ENCODE data around the gene FAT2.
"Not testable (repeated sequence)": the region's sequence is repeated elsewhere in the genome, so short reads cannot be mapped to it uniquely, and the experiment has no call there.

Gene FAT2

DNA sequence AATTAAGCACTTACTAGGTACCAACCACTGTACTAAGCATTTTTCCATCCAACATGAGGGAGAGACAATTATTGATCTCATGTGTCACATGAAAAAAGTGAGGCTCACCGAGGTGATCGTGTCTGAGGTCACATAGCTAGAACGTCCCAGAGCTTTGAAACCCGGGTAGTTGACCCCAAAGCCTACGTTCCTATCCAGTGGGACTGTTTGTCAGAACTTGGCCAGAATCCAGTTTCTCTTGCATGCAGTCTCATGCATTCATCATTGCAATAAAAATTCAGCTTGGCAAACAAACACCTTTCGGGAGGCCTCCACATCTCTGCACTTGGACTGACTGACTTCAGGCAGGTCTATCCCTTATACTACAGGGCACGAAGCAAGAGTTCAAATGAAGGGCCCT, 23.4 kb upstream of the FAT2 start:
- no peak for DNase-seq (ENCODE audit: low read depth in 2 of 2)

- no peak for DNase-seq (ENCODE audit: low read depth in 2 of 2)
These were observed 21.7 kb upstream of the FAT2 start for GRCh38 chr5:151612689-151613427.

DNA sequence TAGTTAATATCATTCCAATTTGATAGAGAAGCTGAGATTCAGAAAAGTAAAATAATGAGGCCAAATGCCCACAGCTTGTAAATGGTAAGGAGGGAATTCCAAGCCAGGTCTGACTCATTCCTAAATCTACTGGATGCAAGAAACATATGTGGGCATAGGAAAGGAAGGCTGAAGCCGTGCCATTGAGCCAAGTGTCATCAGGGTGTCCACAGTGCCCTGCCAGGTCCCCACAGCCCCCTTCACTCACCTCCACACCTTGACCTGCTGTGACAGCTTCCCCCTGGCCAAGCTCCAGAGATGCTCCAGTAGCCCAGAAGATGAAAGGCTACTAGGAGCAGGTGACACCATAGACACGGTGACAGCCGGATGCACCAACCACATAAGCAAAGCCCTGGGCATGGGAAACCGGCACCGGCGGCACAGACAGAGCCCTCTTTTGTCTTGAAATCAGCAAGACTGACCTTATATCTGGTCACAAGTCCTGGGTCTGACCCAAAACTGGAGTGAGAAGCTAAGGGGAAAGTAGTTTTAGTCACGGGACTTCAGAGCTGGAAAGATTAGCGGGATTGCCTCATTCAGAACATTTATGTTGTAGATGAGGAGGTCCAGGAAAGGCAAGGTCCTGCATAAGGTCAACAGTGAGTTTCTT, 20.1 kb upstream of the FAT2 start:
- no peak for DNase-seq (ENCODE audit: low read depth in 2 of 2)

DNA sequence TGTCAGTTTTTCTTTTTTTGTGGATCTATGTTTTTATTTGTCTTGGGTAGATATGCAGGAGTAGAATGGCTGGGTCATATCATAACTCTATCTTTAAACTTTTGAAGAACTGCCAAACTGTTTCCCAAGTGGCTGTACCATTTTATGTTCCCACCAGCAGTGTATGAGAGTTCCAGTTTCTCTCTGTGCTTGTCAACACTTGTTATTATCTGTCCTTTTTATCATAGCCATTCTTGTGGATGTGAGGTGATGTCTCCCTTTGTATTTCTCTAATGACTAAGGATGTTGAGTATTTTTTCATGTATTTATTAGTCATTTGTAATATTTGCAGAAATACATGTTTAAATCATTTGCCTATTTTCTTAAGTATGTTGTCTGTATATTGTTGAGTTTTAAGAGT, 17.4 kb upstream of the FAT2 start:
- DNase-seq (ENCODE audit: low read depth in 2 of 2) = no peak

- DNase-seq (ENCODE audit: low read depth in 2 of 2) = no peak
These were observed 16.2 kb upstream of the FAT2 start for GRCh38 chr5:151607304-151607703.

DNA sequence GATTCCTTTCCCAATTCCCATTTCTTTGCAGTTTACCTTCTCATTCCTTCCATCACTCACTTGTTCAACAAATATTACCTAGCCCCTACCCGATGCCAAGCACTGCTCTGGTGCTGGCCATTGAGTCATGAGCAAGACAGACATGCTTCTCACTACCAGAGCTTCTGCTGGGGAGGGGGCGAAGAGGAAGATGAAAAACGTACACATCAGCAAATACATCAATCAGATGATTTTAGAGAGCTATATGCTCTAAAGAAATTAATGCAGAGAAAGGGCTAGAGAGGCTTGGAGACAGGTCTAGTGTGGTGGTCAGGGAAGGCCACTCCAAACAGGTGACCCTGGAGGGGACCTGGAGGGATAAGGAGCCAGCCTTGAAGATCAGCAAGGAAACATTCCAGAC, 14.4 kb upstream of the FAT2 start:
- DNase-seq (ENCODE audit: low read depth in 2 of 2) = no peak

DNA sequence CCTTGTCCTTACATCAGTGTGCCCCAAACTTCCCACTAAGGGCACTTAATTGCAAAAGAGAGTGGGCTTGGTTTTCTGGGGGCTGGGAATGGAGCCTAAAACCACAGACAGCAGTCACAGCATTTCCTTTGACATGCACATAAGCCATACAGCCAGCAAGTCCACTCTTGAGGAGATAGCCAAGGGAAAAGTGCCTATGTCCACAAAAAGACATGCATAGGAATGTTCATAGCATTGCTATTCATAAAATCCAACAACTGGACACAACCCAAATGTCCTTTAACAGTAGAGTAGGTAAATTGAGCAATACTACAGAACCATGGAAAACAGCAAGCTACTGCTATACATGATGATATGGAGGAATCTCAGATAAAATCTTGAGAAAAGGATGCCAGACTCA, 11.7 kb upstream of the FAT2 start:
- peak in 1 of 2 experiments; percentile 2 for DNase-seq (ENCODE audit: low read depth in 2 of 2)

GRCh38 chr5:151601391-151601790, 10.3 kb upstream of the FAT2 start:
- DNase-seq (ENCODE audit: low read depth in 2 of 2) = no peak

DNA sequence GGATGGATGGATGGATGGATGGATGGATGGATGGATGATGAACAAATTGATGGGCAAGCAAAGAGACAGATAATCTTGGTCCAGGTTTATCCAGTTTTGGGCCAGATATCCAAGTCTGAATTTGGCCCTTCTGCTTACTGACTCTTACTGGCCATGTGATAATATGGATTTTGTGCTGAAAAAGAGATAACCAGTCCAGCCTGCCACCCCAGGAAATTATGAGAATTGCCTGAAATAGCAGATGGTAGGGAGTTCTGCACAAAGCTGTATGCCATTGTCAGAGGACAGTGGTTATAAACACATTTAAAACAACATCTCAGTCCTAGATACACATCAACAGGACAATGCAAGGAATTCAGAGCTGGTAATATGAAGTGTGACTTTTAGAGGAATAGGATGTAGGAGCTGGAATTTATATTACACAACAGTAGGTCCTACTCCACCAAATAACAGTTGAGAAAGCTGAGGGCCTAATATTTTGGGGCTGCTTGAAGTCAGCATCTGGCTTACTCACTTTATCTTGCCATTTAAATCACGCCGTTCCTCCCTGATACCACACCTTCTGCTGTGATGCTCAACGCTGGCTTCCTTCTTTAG, 9.0 kb upstream of the FAT2 start:
- DNase-seq (ENCODE audit: low read depth in 2 of 2) = no peak

- no peak for DNase-seq (ENCODE audit: low read depth in 2 of 2)
These were observed 7.9 kb upstream of the FAT2 start for GRCh38 chr5:151598984-151599383.

GRCh38 chr5:151598549-151598948, 7.4 kb upstream of the FAT2 start:
- no peak for DNase-seq (ENCODE audit: low read depth in 2 of 2)

- DNase-seq (ENCODE audit: low read depth in 2 of 2) = no peak
These were observed 6.6 kb upstream of the FAT2 start for GRCh38 chr5:151597749-151598148.

DNA sequence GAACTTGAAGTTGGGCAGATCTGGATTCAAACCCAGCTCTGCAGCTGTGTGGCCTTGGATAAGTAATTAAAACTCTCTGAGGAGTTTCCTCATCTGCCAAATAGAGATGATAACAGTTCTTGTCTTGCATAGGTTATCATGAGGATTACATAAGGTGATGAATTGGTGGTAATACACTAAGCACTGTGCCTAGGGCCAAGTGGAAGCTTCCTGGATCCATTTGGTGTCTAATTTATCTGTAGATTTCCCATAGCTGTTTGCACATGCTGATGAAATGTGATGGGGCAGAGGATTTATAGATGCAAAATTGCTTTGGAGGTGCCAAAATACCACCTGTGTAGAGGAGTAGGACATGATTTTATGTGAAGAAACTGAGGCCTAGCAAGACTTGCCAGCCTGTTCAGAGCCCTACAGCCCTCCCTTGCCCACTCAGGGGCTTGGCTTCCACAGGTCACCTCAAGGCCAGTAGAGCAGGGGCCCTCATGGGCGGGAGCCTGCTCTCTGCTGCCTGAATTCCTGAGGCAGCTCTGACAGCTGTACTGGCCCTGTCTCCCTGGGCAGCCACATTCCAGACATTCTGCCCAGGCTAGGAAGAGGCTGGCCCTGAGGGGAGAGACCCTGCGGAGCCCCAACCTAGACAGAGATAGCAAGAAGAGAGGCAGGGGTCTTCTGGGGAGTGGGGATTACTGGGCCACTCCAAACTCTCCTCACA, 5.9 kb upstream of the FAT2 start:
- DNase-seq (ENCODE audit: low read depth in 2 of 2) = no peak

DNA sequence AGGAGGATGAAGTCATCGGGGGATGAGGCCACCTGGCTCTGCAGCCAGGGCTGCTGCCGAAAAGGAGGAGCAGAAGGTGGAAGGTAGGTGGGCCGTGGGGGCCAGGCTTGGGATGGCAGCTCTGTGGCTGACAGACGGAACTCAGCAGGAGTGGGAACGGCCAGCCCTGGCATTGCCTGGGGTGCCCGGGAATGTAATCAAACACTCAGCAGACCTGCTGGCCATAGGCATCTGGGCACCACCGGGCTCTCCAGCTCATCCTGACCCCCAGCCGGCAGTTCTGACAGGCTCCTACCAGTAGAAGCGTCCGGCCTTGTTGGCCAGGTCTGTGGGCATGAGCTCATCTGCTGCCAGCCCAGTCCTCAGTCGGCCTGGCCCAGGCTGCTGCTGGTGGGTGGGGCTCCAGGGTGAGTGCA, 4.3 kb upstream of the FAT2 start:
- DNase-seq (ENCODE audit: low read depth in 2 of 2) = no peak

DNA sequence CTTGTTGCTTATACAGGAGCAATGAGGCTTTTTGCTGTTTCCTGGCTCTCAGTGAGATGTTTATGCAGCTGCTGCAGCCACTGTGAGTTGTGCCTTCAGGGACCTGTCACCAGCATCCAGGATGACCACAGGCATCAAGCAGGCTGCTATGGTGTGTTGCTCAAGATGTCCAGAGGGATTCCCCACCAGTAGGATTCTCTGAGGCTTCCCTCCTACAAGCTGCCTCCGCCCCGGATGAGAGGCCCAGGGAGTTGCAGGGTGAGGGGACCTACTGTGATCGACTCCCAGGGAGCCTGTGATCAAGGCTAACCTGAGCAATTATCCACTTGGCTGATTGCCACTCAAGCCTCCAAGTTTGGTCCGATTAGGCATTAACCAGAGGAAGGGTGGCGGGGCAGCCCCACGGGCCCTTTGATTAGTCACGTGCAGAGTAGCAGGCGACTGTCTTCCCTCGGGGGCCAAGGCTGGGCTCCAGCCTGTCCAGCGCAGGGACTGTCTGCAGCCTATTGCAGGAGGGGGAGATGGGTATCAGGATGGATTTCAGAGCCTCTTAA, 1.8 kb upstream of the FAT2 start:
- DNase-seq (ENCODE audit: low read depth in 2 of 2) = no peak

DNA sequence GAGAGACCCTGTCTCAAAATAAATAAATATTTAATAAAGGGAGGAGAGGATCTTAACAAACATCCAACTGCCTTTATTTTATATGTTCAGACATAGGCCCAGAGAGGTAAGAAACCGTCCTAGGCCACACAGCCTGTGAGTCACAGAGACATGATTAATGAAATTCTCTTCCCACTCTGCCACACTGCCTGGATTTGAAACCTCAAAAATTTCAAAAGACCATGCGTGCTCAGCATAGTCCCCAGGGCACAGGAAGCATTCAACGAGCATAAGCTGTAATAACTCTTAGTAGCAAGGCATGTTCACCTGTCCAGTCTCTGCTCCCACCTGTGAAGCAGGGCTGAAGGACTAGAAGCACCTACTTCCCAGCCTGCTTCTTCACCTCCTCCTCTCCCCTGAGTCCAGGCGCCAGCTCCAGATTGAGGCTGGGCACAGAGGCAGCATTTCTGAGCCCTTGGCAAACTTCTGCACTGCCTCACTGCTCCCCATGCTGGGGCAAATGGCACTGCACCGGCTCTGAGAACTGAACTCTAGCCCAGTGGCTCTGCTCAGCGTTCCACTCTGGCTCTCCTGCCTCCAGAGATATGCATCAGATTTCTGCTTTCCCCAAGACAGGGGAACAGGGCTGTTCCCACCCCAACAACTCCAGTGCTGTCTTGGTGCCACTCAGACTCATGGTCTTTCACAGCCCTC, 1.1 kb downstream of the FAT2 start:
- DNase-seq (ENCODE audit: low read depth in 2 of 2) = no peak

DNA sequence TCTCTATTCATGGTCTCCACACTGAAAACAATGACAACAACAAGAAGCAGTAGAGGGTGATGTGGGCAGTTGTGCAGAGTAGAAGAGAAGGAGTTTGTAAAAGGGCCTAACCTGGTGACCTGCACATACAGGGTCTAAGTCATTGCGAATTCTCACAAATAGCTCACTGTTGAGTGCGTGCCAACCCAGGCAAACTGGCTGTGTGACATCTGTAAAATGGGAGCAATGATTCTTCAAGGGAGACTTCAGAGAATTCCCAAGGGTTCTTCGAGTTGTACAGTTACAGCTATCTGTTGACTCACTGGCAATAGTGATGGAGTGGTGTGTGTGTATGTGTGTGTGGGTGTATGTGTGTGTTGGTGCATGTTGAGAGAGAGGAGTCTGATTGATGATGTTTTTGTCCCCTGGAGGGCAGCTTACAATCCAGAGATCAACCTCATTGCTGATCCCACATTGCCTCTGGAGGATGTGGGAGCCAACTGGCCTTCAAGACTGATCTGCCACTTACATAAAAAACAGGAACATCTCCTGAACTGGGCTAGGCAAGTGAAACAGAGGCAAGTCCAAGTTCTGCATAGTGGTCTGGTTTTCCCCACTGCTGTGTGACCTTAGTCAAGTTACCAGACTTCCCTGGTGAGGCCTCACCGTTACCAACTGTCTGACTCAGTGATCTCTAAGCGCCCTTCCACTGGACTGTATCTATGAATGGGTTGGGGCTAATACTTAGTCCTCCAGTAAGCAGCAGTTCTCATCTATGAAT, 3.2 kb downstream of the FAT2 start:
- DNase-seq (ENCODE audit: low read depth in 2 of 2) = no peak

- no peak for DNase-seq (ENCODE audit: low read depth in 2 of 2)
These were observed 5.2 kb downstream of the FAT2 start for GRCh38 chr5:151585970-151586369.

GRCh38 chr5:151585344-151585743, 5.8 kb downstream of the FAT2 start:
- DNase-seq (ENCODE audit: low read depth in 2 of 2) = not testable (repeated sequence)

DNA sequence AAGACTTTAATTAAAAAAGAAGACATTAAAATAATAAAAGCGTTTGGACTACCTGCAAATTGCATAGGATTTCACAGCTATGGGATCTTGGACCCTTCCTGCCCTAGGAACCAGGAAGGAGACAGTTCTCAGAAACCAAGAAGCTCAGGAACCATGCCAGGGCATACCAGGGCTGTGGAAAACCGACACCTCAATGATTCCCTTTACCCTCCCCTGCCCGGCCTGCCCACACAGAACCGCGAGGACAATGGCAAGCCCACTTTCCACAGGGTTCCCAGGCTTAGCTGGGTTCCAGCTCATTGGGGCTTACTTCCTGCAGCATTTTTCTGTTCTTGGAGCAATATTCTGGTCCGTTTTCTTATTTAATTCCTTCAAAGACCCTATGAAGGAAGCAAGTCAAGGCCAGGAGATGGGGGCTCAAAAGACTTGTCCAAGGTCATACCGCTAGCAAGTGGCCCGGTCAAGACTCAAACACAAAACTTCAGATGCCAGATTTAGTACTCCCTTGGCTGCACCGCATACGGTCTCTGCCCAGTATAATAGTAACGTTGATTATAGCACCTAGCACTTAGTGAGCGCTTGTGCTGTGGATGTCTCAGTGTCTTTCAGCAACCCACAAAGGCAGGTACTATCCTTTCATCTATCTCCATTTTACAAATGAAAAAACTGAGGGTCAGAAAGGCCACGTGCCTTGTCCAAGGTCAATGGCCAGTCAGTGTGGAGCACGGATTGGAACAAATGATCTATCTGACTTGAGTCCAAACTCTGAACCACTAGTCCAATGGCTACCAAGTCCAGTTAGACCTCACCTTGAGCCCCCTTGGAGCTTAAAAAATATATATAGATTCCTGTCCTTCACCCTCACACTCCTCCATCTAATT, 6.8 kb downstream of the FAT2 start:
- no peak for DNase-seq (ENCODE audit: low read depth in 2 of 2)

Measured in fibroblast of skin of left quadriceps (primary cell).